OCI-LY3 (cell line): ENCODE measurements around the gene DEDD2.

ENCODE experiments used
- H2AFZ ChIP-seq: fragments of 200-600, 300-600 bp; shearing (Covaris generic); 2 replicates; pipeline ENCODE4 v1.6.0; 2014; ENCODE audit warnings: antibody characterized with exemption, low read depth, low read length
- H3K27ac ChIP-seq: fragments of 200-600, 300-600 bp; sonication (generic); 2 replicates; pipeline ENCODE4 v1.5.1; 2014; ENCODE audit warnings: mild to moderate bottlenecking, low read length, moderate library complexity, mixed read lengths
- H3K27me3 ChIP-seq: fragments of 200-600, 300-600 bp; sonication (generic); 2 replicates; pipeline ENCODE4 v1.6.1; 2014; ENCODE audit warnings: low read depth, low read length, mixed read lengths
- H3K36me3 ChIP-seq: fragments of 200-600, 300-600 bp; sonication (generic); replicated peaks from 2 replicates; pipeline ENCODE3; 2014; ENCODE audit warnings: low read depth, low read length, mixed read lengths
- H3K4me1 ChIP-seq: fragments of 300-600, 200-600 bp; sonication (generic); 2 replicates; pipeline ENCODE4 v1.6.1; 2014; ENCODE audit warnings: low read length, mixed read lengths
- H3K4me2 ChIP-seq: fragments of 200-600, 300-600 bp; sonication (generic); 2 replicates; pipeline ENCODE4 v1.6.1; 2014; ENCODE audit warnings: low read length, mixed read lengths
- H3K4me3 ChIP-seq: fragments of 300-600, 200-600 bp; sonication (generic); 2 replicates; pipeline ENCODE4 v1.5.1; 2014; ENCODE audit warnings: antibody characterized with exemption, mild to moderate bottlenecking, low read length, moderate library complexity
- H3K79me2 ChIP-seq: fragments of 300-600, 200-600 bp; shearing (Covaris generic); 2 replicates; pipeline ENCODE4 v1.6.1; 2014; ENCODE audit warnings: mild to moderate bottlenecking, low read length, mixed read lengths
- H3K9ac ChIP-seq: fragments of 300-600, 200-600 bp; shearing (Covaris generic); 2 replicates; pipeline ENCODE4 v1.6.0; 2014; ENCODE audit warnings: mild to moderate bottlenecking, low read length, moderate library complexity
- H3K9me3 ChIP-seq: fragments of 200-600, 300-600 bp; shearing (Covaris generic); 2 replicates; pipeline ENCODE4 v1.6.1; 2014; ENCODE audit warnings: low read length, mixed read lengths; ENCODE audit not compliant: insufficient read depth
- H4K20me1 ChIP-seq: fragments of 200-600, 300-600 bp; sonication (generic); 2 replicates; pipeline ENCODE4 v1.6.1; 2016; ENCODE audit warnings: low read length, mixed read lengths; ENCODE audit not compliant: insufficient read depth
- EZH2phosphoT487 ChIP-seq: fragments of 200-600 bp; shearing (Covaris generic); IDR thresholded peaks from 2 replicates; pipeline ENCODE4 v1.6.1; 2018; ENCODE audit warnings: antibody characterized with exemption, mixed run types, low read depth
- TF ChIP-seq, protein P1 (sequence below): fragments of 200-600, 300-600 bp; sonication (generic); IDR thresholded peaks from 2 replicates; pipeline ENCODE4 v1.5.1; 2014; ENCODE audit warnings: antibody characterized with exemption, low read length, low read depth

DEDD2 gene

DNA sequence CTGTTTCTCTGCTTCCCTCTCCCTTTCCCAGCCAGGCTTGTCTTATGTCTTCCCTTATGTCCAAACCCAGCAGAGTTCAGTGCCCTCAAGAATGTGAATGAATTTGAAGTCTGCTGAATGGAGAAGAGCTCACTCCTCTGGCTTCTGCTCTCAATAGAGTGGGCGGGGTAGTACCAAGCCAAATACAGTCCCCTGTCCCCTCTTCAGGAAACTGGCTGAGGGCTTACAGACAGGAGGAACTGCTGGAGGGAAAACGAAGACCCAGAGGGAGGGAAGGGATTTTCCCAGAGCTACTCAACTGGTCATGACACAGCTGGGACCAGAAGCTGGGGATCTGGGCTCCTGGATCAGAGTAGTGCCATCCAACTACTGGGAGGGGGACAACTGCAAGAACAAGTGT, 52.3 kb downstream of the DEDD2 start:
- no peaks in the 10 kb centered on the region for H4K20me1 ChIP-seq
- H3K36me3 ChIP-seq = no peaks in the 10 kb centered on the region
- H3K4me2 ChIP-seq = no peak overlapping the region
- no peak overlapping the region for H3K9ac ChIP-seq
- no peaks in the 10 kb centered on the region for H3K9me3 ChIP-seq
- H3K4me1 ChIP-seq = no peaks in the 10 kb centered on the region
- TF ChIP-seq, protein P1, sequence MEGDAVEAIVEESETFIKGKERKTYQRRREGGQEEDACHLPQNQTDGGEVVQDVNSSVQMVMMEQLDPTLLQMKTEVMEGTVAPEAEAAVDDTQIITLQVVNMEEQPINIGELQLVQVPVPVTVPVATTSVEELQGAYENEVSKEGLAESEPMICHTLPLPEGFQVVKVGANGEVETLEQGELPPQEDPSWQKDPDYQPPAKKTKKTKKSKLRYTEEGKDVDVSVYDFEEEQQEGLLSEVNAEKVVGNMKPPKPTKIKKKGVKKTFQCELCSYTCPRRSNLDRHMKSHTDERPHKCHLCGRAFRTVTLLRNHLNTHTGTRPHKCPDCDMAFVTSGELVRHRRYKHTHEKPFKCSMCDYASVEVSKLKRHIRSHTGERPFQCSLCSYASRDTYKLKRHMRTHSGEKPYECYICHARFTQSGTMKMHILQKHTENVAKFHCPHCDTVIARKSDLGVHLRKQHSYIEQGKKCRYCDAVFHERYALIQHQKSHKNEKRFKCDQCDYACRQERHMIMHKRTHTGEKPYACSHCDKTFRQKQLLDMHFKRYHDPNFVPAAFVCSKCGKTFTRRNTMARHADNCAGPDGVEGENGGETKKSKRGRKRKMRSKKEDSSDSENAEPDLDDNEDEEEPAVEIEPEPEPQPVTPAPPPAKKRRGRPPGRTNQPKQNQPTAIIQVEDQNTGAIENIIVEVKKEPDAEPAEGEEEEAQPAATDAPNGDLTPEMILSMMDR = no peak
- no peak for TF ChIP-seq EZH2phosphoT487
- H3K79me2 ChIP-seq = no peaks in the 10 kb centered on the region
- H3K4me3 ChIP-seq = no peak overlapping the region
- no peak overlapping the region for H2AFZ ChIP-seq
- no peak overlapping the region for H3K27ac ChIP-seq
- H3K27me3 ChIP-seq = peaks cover 16% of the 10 kb centered on the region

DNA sequence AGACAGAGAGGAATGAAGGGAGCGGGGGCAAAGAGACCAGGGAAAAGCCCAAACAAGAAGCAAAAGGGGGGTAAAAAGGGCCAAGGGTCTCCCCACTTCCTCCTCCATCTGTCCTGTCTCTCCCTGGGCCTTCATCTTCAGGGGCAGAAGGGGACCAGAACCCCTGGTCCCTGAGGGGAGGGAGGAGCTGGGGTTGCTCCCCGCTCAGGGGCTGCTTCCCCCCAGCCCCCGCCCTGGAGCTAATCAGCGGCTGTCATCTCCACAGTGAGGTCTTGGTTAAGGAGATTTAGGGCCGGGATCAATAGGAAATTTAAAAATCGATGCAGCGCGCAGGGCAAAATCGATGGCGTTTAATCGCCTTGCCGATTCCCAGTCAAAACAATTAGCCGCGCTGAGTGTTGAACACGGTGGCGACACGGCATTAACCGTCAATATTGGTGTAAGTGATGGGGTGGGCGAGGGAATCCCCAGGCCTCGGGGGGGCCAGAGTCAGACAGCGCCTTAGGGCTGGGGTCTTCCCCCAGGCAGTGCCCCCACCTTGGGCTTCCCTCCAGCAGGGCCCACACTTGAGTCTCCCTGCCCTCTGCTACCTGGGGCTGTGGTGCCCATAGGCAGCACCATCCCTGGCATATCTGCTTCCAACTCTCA, 55.7 kb downstream of the DEDD2 start:
- Histone ChIP-seq H2AFZ (no peak overlapping the region), H3K9me3 (no peaks in the 10 kb centered on the region), H3K4me3 (no peak overlapping the region), H4K20me1 (no peaks in the 10 kb centered on the region), H3K36me3 (no peaks in the 10 kb centered on the region), H3K27ac (no peak overlapping the region), H3K4me2 (no peak overlapping the region), H3K4me1 (no peaks in the 10 kb centered on the region), H3K79me2 (no peaks in the 10 kb centered on the region), H3K27me3 (peaks cover 28% of the 10 kb centered on the region), H3K9ac (no peak overlapping the region)
- TF ChIP-seq EZH2phosphoT487 = no peak
- TF ChIP-seq, protein P1 = no peak

DNA sequence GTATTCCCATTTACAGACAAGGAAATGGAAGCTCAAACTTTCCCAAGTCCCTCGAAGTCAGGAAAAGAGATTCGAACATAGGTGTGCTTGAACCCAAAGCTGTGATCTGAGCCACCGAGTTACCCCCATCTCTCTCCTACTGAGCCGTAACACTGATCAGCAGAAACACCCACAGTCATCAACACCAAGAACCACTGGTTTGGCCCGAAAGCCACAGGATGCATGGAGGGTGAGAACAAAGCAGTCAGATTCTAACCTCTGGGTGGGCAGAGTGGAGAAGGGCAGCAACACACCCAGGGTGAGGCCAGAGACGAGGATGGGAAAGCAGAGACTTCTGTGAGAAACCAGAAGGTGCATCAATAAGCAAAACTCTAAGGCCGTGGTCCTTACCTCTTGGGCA, 57.5 kb downstream of the DEDD2 start:
- no peak overlapping the region for H3K27ac ChIP-seq
- peaks cover 12% of the 10 kb centered on the region for H3K4me1 ChIP-seq
- no peak overlapping the region for H3K4me2 ChIP-seq
- H2AFZ ChIP-seq = no peak overlapping the region
- peaks cover 28% of the 10 kb centered on the region for H3K27me3 ChIP-seq
- H3K4me3 ChIP-seq = no peak overlapping the region
- no peaks in the 10 kb centered on the region for H3K36me3 ChIP-seq
- H3K9ac ChIP-seq = no peak overlapping the region
- no peaks in the 10 kb centered on the region for H3K9me3 ChIP-seq
- TF ChIP-seq, protein P1 = no peak
- TF ChIP-seq EZH2phosphoT487 = no peak
- no peaks in the 10 kb centered on the region for H3K79me2 ChIP-seq
- no peaks in the 10 kb centered on the region for H4K20me1 ChIP-seq

DNA sequence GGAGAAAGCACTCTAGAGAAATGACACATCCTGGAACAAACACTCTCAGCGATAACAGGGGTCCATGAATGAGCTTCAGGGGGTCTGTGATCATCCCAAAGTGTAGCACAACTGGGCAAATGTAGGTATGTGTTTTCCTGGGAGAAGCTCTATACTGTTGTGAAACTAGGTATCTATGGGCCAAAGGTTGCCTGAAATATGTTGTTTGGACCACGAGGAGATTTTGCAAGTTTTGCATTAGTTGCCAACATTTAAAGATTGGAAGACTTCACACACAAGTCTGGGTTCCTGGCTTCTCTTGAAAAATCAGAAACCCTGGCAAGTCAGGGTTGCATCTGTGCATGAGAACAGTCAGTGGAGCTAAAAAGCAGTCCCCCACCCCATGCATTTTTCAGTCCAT, 58.6 kb downstream of the DEDD2 start:
- no peaks in the 10 kb centered on the region for H3K9me3 ChIP-seq
- no peak overlapping the region for H3K9ac ChIP-seq
- no peak for TF ChIP-seq EZH2phosphoT487
- TF ChIP-seq, protein P1 = no peak
- no peaks in the 10 kb centered on the region for H3K79me2 ChIP-seq
- H3K27me3 ChIP-seq = peaks cover 28% of the 10 kb centered on the region
- H3K4me2 ChIP-seq = no peak overlapping the region
- no peaks in the 10 kb centered on the region for H4K20me1 ChIP-seq
- no peak overlapping the region for H3K27ac ChIP-seq
- H2AFZ ChIP-seq = no peak overlapping the region
- peaks cover 22% of the 10 kb centered on the region for H3K4me1 ChIP-seq
- no peaks in the 10 kb centered on the region for H3K36me3 ChIP-seq
- H3K4me3 ChIP-seq = no peak overlapping the region
